Brain microvascular endothelial cell (primary cell): ENCODE measurements around the gene TCHP.
"Not testable (repeated sequence)": the region's sequence is repeated elsewhere in the genome, so short reads cannot be mapped to it uniquely, and the experiment has no call there.

Experiments used
- DNase-seq: peaks from one replicate; pipeline ENCODE4 v3.0.0-alpha.2; 2020
- H3K27ac ChIP-seq: fragments of 250-450 bp; sonication (Bioruptor Pico); 2 replicates; pipeline ENCODE4 v1.5.1; 2020; ENCODE audit warnings: mild to moderate bottlenecking, moderate library complexity
- H3K27me3 ChIP-seq: fragments of 250-450 bp; sonication (Bioruptor Pico); replicated peaks from 2 replicates; pipeline ENCODE4 v1.5.1; 2020; ENCODE audit warnings: mild to moderate bottlenecking
- H3K36me3 ChIP-seq: fragments of 250-450 bp; sonication (Bioruptor Pico); replicated peaks from 2 replicates; pipeline ENCODE4 v1.5.1; 2020; ENCODE audit warnings: mild to moderate bottlenecking
- H3K4me3 ChIP-seq: 2 replicates; pipeline ENCODE4 v1.5.1; 2011; ENCODE audit warnings: low read depth, mild to moderate bottlenecking, control low read depth, low read length, moderate library complexity
- CTCF ChIP-seq: IDR thresholded peaks from 2 replicates; pipeline ENCODE4 v1.5.1; 2011; ENCODE audit warnings: low read depth, mild to moderate bottlenecking, moderate library complexity, low read length, control low read depth, inconsistent platforms; ENCODE audit errors: missing control alignments
- in situ Hi-C: cut with HindIII; loops from 2 replicates; pipeline ENCODE4 v1.10.0; 2017; ENCODE audit warnings: low sequenced_read_pairs, low pct_ligation_motif_present

Gene TCHP

GRCh38 chr12:109892165-109892715 lies 7.8 kb upstream of the TCHP start:
- no peak overlapping the region for H3K27ac ChIP-seq
- in situ Hi-C loops, result no loop called here
- no peak overlapping the region for H3K4me3 ChIP-seq
- H3K27me3 ChIP-seq, result no peaks in the 10 kb centered on the region
- H3K36me3 ChIP-seq, result no peaks in the 10 kb centered on the region
- no peak for TF ChIP-seq CTCF
- no peak for DNase-seq

GRCh38 chr12:109892748-109893147 lies 7.3 kb upstream of the TCHP start:
- no peak for DNase-seq
- Histone ChIP-seq H3K4me3 (no peak overlapping the region), H3K36me3 (no peaks in the 10 kb centered on the region), H3K27me3 (no peaks in the 10 kb centered on the region), H3K27ac (no peak overlapping the region)
- in situ Hi-C loops, result no loop called here
- no peak for TF ChIP-seq CTCF

GRCh38 chr12:109893261-109893995 lies 6.6 kb upstream of the TCHP start:
- in situ Hi-C loops, result no loop called here
- no peak for DNase-seq
- no peak overlapping the region for H3K27ac ChIP-seq
- no peak overlapping the region for H3K4me3 ChIP-seq
- H3K36me3 ChIP-seq, result no peaks in the 10 kb centered on the region
- no peak for TF ChIP-seq CTCF
- no peaks in the 10 kb centered on the region for H3K27me3 ChIP-seq

GRCh38 chr12:109894939-109895338 lies 5.1 kb upstream of the TCHP start:
- no peaks in the 10 kb centered on the region for H3K27me3 ChIP-seq
- no peak for TF ChIP-seq CTCF
- in situ Hi-C loops, result no loop called here
- DNase-seq, result no peak
- H3K4me3 ChIP-seq, result no peak overlapping the region
- H3K27ac ChIP-seq, result no peak overlapping the region
- H3K36me3 ChIP-seq, result no peaks in the 10 kb centered on the region

GRCh38 chr12:109896188-109896587 lies 3.9 kb upstream of the TCHP start:
- TF ChIP-seq CTCF, result no peak
- no peak for DNase-seq
- H3K27ac ChIP-seq, result no peak overlapping the region
- no peaks in the 10 kb centered on the region for H3K36me3 ChIP-seq
- no peaks in the 10 kb centered on the region for H3K27me3 ChIP-seq
- in situ Hi-C loops, result no loop called here
- H3K4me3 ChIP-seq, result no peak overlapping the region

- H3K27me3 ChIP-seq, result no peaks in the 10 kb centered on the region
- no peak overlapping the region for H3K4me3 ChIP-seq
- H3K36me3 ChIP-seq, result no peaks in the 10 kb centered on the region
- in situ Hi-C loops, result no loop called here
- no peak for TF ChIP-seq CTCF
- no peak overlapping the region for H3K27ac ChIP-seq
- DNase-seq, result no peak
These were observed 3.0 kb upstream of the TCHP start for GRCh38 chr12:109897029-109897428.

GRCh38 chr12:109899345-109899744 lies 729 bp upstream of the TCHP start:
- Histone ChIP-seq H3K36me3 (peaks cover 13% of the 10 kb centered on the region), H3K4me3 (peak overlapping the region; percentile 75)
- H3K27ac ChIP-seq, in situ Hi-C loops, DNase-seq, H3K27me3 ChIP-seq: not testable (repeated sequence)
